ENCODE measurements around the gene SNX30.

DNA sequence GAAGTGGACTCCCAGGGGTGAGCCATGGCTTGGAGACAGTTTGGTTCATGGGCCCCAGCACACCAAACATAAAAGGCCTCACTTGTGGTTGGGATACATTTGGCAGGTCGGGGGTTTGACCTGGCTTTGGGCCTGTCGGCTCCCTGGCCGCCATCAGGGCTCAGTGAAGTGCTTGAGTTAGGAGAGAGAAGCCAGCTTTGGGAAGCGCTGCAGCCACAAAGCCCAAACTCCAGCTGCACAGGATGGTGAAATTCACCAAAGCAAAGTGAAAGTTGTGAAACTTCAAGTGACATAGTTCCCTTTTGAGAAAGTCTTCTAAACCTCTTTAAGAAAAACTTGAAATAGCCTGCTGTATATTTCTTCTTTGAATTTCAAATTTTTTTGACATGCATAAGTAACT lies 112.7 kb downstream of the SNX30 start:
- TF ChIP-seq, protein P1, sequence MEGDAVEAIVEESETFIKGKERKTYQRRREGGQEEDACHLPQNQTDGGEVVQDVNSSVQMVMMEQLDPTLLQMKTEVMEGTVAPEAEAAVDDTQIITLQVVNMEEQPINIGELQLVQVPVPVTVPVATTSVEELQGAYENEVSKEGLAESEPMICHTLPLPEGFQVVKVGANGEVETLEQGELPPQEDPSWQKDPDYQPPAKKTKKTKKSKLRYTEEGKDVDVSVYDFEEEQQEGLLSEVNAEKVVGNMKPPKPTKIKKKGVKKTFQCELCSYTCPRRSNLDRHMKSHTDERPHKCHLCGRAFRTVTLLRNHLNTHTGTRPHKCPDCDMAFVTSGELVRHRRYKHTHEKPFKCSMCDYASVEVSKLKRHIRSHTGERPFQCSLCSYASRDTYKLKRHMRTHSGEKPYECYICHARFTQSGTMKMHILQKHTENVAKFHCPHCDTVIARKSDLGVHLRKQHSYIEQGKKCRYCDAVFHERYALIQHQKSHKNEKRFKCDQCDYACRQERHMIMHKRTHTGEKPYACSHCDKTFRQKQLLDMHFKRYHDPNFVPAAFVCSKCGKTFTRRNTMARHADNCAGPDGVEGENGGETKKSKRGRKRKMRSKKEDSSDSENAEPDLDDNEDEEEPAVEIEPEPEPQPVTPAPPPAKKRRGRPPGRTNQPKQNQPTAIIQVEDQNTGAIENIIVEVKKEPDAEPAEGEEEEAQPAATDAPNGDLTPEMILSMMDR (IDR thresholded peaks at IDR 0.05), result no peak
- TF ChIP-seq ZFX (IDR thresholded peaks at IDR 0.05; ENCODE audit: borderline replicate concordance), result no peak
